Body of pancreas (tissue), 4 donors: ENCODE results near the gene ARAP2. TPM values are rescaled to one million over a fixed set of nuclear protein-coding genes. Genes with fewer than 3 reads are reported as not detected.

Source experiments
- ATAC-seq: fragments of 150-250 bp; one replicate; pipeline ENCODE4 v1.9.1; 2016
- DNase-seq, 4 donors: peaks; one replicate each; pipeline ENCODE4 v3.0.0-alpha.2; 2019
- H3K27ac ChIP-seq, 4 donors: fragments of 200-600 bp; sonication (generic); 1 replicate in 3 of 4; 2 replicates in 1 of 4; pipeline versions ENCODE4 v1.5.1 to v1.6.1; 2016 to 2019; ENCODE audit warnings: mild to moderate bottlenecking in 1 of 4, mixed read lengths in 1 of 4, moderate library complexity in 1 of 4
- H3K27me3 ChIP-seq, 2 donors: fragments of 200-600 bp; sonication (generic); one replicate each; pipeline ENCODE4 v1.6.0; 2016; ENCODE audit warnings: mild to moderate bottlenecking in 1 of 2
- H3K36me3 ChIP-seq, 2 donors: fragments of 200-600 bp; sonication (generic); replicated peaks in 1 of 2; 2 replicates each; pipeline ENCODE4 v1.5.1; 2016; ENCODE audit warnings: low read depth in 2 of 2; ENCODE audit not compliant: insufficient read depth in 1 of 2
- H3K4me1 ChIP-seq: fragments of 200-600 bp; sonication (generic); one replicate; pipeline ENCODE4 v1.6.0; 2016
- H3K4me3 ChIP-seq, 2 donors: fragments of 200-600 bp; sonication (generic); 1 replicate in 1 of 2; 2 replicates in 1 of 2; pipeline ENCODE4 v1.5.1; 2016 to 2019
- H3K9me3 ChIP-seq, 3 donors: fragments of 200-600 bp; sonication (generic); 1 replicate in 2 of 3; 2 replicates in 1 of 3; pipeline ENCODE4 v1.5.1; 2016
- CTCF ChIP-seq, 7 experiments: fragments of 450-650 bp in 4 of 7; fragments of 200-600 bp in 3 of 7; sonication (generic) in 3 of 7; IDR thresholded peaks; one replicate each; pipeline ENCODE4 v1.5.1; 2016 to 2019; ENCODE audit warnings: antibody characterized with exemption in 7 of 7
- POLR2A ChIP-seq, 3 donors: fragments of 450-650 bp; IDR thresholded peaks; one replicate each; pipeline ENCODE4 v1.6.1; 2016; ENCODE audit warnings: antibody characterized with exemption in 3 of 3, mild to moderate bottlenecking in 2 of 3
- WGBS, 2 donors: methylation state at CpG; one replicate each; pipeline ENCODE4 v1.1.5; 2017; 5-methylcytosine and 5-hydroxymethylcytosine counted together
- intact Hi-C: fragments of 100-400 bp; cut with DNase I; formaldehyde crosslinking; loops from one replicate; pipeline ENCODE4 v1.15.1; 2023
- total RNA-seq, 2 donors: library from RNA; depleted of rRNA; stranded (reverse); fragments of >200 nt; gene quantifications; one replicate each; pipeline ENCODE4 v1.1.0, GENCODE V29; 2016

ARAP2 gene
- total RNA-seq, 2 donors from 2014 or later, result 12.5 to 14.3 TPM

- intact Hi-C loops, result no loop called here
- Histone ChIP-seq H3K27ac (peak overlapping the region in 3 of 4 donors; percentile 31 to 96 (median 35)), H3K9me3 (no peaks in the 10 kb centered on the region), H3K4me1 (peaks cover 25% of the 10 kb centered on the region), H3K27me3 (no peaks in the 10 kb centered on the region), H3K4me3 (no peak overlapping the region), H3K36me3 (no peaks in the 10 kb centered on the region)
- ATAC-seq (no peak), DNase-seq (no peak)
- 4 to 7% methylated on average over 2 of the region's 2 CpGs for WGBS, 2 donors
- TF ChIP-seq CTCF (IDR thresholded peaks at IDR 0.05), result no peak
- TF ChIP-seq POLR2A (IDR thresholded peaks at IDR 0.05), result no peak
These were observed 2.5 kb downstream of the ARAP2 start for GRCh38 chr4:36241771-36242170.

DNA sequence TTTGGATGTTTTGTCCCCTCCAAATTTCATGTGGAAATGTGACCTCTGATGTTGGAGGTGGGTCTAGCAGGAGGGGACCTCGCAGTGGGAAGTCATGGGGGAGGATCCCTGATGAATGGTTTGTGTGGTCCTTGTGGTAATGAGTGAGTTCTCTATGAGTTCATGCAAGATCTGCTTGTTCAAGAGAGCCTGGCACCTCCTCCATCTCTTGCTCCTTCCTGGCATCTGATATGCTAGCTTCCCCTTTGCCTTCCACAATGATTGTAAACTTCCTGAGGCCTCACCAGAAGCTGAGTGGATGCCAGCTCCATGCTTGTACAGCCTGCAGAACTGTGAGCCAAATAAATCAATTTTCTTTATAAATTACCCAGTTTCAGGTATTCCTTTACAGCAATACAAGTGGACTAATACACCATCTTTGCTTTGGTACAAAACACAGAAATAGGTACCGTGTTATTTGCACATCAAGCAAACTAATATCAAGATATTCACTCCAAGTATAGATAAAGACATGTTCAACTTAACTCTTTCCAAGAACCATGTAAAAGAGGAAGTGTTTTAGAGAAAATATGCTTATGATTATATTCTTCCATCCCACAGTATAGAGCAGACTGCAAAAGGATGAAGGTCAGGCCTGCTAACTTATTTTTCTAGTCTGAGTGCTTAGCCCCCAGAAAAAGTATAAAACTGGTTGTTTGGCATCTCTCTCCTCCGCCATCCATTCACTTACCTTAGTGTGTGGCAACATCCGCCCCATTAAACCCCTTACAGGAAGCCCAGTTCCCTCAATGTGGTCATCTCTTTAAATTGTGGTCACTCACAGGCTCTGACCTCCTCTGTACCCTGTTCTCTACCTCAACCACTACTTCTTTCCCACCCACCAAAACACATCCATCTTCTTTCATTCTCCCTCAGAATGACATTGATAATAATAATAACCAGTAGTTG is 6.7 kb downstream of the ARAP2 start:
- WGBS, 2 donors, result 68 to 81% methylated on average over 4 of the region's 4 CpGs
- no peak for TF ChIP-seq CTCF (IDR thresholded peaks at IDR 0.05)
- no peak for TF ChIP-seq POLR2A (IDR thresholded peaks at IDR 0.05)
- no peaks in the 10 kb centered on the region for H3K36me3 ChIP-seq

DNA sequence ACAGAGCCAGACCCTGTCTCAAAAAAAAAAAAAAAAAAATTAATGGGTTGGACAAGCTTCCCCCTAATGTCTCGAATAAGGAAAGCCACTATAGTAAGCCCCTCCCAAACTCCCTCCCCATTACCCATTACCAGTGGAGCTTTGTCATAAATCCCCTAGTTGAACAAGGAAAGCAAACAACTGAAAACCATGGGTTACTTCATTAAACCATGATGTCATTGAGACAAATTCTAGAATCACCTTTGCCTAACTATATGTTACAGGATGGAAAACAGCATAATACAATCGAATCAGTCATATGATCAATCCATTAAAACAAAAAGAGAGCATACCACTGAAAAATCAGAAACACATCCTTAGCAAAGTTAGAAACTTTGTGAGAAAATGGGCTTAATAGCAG is 8.2 kb downstream of the ARAP2 start:
- H3K4me3 ChIP-seq, result no peak overlapping the region
- DNase-seq, result no peak
- H3K9me3 ChIP-seq, result no peaks in the 10 kb centered on the region
- intact Hi-C loops, result no loop called here
- no peak for ATAC-seq
- TF ChIP-seq POLR2A (IDR thresholded peaks at IDR 0.05), result no peak
- no peak for TF ChIP-seq CTCF (IDR thresholded peaks at IDR 0.05)
- no peak overlapping the region for H3K27ac ChIP-seq
- 92 to 96% methylated on average over 2 of the region's 2 CpGs for WGBS, 2 donors
- H3K27me3 ChIP-seq, result no peaks in the 10 kb centered on the region
- peaks cover 10% of the 10 kb centered on the region for H3K4me1 ChIP-seq
- no peaks in the 10 kb centered on the region for H3K36me3 ChIP-seq

More for the DNA sequence above, 6.7 kb downstream of the ARAP2 start:
- Histone ChIP-seq H3K4me1 (peaks cover 22% of the 10 kb centered on the region), H3K27me3 (no peaks in the 10 kb centered on the region), H3K27ac (no peak overlapping the region), H3K4me3 (no peak overlapping the region), H3K9me3 (no peaks in the 10 kb centered on the region)
- ATAC-seq (no peak), DNase-seq (no peak)
- intact Hi-C loops, result no loop called here

GRCh38 chr4:36235306-36235705 is 9.0 kb downstream of the ARAP2 start:
- 67 to 70% methylated on average over 3 of the region's 3 CpGs for WGBS, 2 donors
- ATAC-seq, result no peak
- TF ChIP-seq CTCF (IDR thresholded peaks at IDR 0.05), result no peak
- no peak for TF ChIP-seq POLR2A (IDR thresholded peaks at IDR 0.05)
- Histone ChIP-seq H3K4me3 (no peak overlapping the region), H3K9me3 (no peaks in the 10 kb centered on the region), H3K27me3 (no peaks in the 10 kb centered on the region), H3K4me1 (peaks cover 1% of the 10 kb centered on the region), H3K27ac (no peak overlapping the region), H3K36me3 (no peaks in the 10 kb centered on the region)
- intact Hi-C loops, result no loop called here
- DNase-seq, result no peak
